Measurements from ENCODE around the gene SLC6A8.
"Not testable (repeated sequence)": the region's sequence is repeated elsewhere in the genome, so short reads cannot be mapped to it uniquely, and the experiment has no call there.

Gene SLC6A8

DNA sequence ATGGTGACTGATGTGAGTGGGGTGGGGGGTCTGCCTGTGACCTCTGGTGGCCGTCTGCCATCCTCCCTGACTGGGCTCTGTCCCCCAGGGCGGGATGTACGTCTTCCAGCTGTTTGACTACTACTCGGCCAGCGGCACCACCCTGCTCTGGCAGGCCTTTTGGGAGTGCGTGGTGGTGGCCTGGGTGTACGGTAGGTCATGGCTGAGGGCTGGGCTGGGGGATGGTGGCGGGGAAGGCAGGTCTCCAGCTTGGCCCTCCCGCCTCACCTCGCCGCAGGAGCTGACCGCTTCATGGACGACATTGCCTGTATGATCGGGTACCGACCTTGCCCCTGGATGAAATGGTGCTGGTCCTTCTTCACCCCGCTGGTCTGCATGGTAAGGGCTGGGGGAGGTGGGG is 6.5 kb downstream of the SLC6A8 start:
- DNase-seq, result not testable (repeated sequence)

DNA sequence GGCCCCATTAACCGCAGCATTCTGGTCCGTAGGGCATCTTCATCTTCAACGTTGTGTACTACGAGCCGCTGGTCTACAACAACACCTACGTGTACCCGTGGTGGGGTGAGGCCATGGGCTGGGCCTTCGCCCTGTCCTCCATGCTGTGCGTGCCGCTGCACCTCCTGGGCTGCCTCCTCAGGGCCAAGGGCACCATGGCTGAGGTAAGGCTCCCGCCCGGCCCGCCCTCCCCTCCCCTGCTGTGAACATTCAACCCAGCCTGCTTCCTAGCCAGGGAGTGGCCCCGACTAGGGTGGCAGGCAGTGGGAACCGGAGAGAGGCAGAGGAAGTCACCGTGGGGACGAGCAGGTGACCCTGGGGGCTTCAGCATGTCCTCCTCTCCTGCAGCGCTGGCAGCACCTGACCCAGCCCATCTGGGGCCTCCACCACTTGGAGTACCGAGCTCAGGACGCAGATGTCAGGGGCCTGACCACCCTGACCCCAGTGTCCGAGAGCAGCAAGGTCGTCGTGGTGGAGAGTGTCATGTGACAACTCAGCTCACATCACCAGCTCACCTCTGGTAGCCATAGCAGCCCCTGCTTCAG is 7.1 kb downstream of the SLC6A8 start:
- no peak for DNase-seq

DNA sequence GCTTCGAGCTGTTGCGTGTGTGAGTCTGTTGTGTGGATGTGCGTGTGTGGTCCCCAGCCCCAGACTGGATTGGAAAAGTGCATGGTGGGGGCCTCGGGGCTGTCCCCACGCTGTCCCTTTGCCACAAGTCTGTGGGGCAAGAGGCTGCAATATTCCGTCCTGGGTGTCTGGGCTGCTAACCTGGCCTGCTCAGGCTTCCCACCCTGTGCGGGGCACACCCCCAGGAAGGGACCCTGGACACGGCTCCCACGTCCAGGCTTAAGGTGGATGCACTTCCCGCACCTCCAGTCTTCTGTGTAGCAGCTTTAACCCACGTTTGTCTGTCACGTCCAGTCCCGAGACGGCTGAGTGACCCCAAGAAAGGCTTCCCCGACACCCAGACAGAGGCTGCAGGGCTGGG is 8.4 kb downstream of the SLC6A8 start:
- no peak for DNase-seq

DNA sequence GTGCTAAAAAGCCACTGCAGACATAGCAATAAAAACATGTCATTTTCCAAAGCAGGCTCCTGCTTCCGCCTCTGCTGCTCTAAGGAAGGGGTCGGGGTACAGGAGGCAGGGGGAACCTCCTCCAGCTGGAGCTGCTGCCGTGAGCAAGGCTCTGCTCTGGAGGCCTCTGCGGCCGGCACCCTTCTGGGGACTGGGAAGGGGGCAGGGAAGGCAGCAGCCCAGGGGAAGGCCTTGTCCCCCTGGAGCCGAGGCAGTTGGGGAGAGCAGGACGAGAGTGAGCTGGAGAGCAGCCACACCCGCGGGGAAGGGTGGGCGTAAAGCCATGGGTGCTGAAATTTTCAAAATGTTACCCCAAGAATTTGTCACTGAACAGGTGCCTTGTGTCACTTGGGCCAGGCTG is 8.8 kb downstream of the SLC6A8 start:
- not testable (repeated sequence) for DNase-seq

DNA sequence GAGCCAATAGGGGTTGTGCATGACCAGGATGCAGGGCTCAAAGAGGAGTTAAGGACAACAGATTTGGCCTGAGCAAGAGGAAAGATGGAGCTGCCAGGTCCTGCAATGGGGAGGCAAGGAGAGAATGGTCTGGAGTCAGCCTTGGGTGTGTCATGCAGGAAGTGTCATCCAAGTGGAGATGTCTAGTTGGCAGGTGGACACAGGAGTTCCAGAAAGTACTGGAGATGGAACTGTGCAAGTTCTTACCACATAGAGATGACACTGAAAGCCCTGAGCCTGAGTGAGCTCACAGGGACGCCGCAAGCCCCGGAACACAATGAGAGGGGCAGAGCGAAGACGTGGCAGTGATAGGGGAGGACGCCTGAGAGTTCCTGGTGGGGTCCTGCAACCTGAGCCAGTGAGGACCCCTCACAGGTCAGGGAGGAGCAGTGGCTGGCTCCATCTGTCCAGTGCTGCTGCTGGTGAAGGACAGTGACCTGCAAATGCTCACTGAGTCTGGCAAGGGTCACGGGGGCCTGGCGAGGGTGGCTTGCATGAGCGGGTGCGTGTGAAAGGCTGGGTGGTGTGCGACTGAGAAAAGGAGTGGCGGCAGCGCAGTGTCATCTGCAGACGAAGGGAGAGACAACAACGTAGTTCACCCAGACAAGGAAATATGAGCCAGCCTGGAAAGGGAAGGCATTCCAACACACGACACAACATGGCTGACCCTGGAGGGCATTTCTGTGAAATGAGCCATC is 9.4 kb downstream of the SLC6A8 start:
- not testable (repeated sequence) for DNase-seq

DNA sequence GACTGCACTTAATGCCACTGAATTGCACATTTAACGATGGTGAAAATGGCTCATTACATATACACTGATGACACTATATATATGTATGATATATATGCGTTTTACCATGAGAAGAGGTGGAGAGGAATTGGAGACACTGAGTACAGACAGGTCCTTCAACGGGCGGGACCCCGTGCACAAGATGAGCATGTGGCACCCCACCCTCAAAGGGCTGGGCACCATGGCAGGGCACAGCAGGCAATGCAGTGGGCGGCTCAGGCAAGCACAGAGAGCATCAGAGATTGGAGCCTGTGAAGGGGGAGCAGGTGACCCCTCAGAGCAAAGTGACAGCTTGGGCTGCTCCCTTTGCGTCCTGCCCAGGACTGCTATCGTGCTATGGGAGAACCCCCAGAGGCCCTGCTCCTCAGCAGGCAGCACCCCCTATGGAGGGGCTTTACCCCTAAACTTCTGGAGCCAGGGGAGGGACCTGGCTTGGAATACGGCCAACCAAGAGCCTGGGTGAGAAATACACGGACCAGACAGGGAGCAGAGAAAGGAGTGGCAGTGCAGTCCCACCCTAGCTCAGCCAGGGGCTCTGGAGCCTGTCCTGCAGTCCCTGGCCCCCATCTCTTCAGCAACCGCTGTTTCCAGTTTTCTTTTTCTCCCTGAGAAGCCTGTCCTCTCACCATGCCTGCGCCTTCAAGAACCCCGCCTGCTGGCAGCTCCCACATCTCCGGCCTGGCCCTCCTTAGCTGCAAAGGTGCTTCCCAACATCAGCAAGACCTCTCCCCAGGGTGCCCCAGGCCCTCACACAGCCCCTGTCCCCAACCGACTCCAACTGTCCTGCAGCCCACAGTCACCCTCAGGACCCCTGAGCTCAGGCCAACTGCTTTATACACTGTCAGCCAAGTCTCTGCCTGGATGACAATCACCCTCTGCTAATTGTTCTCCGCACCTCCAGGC is 10.5 kb downstream of the SLC6A8 start:
- no peak for DNase-seq

DNA sequence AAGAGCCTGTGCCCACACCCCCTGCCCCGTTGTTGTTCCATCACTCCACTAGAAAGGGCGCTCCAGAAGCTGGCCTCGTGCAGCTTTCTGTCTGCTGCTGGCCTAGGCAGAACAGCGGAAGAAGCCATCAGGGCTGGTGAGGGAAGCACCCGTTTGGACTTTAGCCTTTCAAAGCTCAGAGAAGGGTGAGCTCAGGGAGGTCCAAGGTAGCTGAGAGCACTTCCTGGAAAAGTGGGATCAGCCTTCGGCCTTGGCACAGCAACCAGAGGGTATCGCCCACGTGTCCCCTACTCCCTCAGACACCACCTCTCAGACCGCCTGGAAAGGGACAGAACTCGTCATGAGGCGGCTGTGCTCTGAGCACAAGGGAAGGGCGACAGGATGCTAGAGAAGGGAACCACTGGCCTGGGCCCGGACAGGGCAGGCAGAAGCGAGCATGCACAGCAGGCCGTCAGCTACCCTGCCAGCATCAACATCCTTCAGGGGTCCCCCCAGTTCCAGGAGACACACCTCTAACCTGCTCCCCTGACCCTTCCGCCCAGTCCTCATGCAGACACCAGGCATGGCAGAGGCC is 11.6 kb downstream of the SLC6A8 start:
- not testable (repeated sequence) for DNase-seq

DNA sequence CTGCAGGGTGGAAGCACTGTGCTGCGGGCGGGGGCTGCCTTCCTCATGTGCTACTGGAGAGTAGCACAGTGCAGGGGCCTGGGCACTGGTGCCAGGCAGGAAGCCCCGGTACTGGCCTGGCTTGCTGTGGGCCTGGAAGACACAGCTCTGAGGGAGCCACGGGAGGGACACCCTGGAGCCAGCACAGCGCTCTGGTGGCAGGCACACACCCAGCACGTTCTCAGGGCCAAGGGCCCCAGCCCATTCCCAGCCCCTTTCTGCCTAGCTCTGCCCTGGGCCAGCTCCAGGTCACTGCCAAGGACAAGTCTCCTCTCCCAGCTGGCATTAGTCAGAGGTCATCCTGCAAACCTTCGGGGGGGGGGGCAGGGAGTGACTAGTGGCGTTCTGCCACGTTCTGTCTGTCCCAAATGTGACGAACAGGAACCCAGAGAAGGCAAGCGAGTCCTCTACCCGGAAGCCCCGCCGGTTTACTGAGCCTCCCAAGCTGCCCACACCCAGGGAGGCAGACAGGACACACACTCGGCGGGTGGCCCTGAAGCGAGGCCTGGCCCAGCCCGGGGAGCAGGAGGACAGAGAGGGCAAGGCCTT is 12.2 kb downstream of the SLC6A8 start:
- DNase-seq, result not testable (repeated sequence)

DNA sequence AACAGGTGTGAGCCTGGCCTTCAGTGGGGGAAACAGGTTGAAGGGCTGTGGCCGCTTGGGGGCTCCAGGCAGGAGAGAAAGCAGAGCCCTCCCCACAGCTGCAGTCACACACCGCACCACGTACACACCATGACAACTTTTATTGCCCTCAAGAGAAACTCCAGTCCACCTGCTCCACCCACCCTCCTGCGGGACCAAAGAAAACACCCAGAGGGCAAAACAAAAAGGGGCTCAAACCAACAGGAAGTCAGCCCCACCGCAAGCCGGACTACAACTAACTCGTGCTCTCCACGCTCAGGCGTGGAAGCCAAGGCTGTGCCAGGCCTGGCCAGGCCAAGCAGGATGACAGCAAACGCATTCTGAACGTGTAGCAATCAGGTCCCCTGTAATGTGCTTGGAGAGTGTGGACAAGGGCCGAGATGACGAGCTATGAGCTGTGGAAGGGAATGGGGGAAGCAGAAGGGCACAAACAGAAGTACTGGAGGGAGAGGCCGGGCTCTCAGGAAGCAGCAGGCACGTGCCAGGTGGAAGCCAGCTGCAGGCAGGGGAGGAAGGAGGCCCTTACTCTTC is 12.7 kb downstream of the SLC6A8 start:
- DNase-seq, result no peak

DNA sequence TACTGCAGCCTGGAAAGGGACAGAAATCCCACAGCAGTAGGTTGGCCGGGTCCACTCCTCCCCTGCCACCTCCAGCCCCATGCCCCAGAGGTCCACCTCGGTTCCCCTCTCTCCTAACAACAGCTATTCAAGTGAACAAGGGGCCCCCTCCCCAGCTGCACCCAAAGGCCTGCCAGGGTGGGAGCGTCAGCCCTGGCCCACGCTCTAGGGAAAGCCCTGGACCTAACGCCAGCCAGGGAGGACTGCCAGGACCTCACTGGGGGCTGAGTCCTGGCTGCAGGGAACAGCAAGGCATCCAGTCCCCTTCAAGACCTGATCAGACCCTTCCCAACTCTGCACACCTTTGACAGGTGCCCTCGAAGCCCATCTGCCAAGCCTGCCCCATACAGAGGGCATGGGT is 13.2 kb downstream of the SLC6A8 start:
- no peak for DNase-seq

DNA sequence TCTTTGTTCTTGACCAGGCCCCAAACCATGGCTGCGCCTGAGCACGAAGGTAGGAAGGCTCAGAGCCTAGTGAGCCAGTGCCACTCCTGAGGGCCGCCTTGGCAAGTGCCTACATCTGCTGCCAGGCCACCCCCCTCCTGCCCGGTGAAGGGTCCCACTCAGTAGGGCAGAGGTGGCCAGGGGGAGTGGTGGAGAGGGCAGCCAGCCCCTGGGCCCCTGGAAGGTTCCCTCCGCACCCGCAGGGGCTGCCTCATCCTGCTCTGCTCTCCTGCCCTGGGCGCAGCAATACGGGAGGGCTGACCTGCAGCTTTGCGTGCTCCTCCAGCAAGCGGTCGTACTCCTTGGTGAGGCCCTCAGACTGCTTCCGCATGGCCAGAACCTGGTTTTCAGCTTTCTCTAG is 14.0 kb downstream of the SLC6A8 start:
- no peak for DNase-seq

DNA sequence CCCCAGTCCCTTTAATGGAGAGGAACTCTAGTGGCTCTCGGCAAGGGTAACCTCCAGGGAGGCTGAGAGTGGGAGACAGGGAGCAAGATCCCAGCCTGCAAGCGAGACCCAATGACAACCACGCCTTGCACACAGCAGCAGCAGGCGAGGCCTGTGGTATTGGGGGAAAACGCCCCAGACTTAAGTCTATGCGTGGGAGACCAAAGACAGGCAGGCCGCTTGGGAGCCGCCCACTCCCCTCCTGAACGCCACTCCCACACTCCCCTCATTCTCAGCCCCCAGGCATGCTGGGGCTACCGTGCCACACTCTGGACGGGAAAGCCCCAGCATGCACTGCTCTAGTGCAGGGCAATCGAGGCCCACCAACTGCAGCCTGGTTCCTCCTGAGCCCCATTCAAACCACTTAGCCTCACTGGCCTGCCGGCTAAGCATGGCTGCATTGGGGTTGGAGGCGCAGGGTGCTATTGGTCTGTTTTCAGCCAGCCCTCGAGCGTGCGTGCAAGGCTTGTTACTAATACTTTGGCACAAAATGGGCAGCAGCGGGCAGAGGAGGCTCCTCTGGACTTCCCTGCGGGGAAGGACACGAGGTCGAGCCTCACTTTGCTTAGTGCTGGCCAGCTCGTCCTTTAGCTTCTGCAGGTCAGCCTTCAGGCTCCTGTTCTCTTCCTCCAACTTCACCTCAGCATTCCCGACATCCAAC is 14.8 kb downstream of the SLC6A8 start:
- DNase-seq, result no peak

DNA sequence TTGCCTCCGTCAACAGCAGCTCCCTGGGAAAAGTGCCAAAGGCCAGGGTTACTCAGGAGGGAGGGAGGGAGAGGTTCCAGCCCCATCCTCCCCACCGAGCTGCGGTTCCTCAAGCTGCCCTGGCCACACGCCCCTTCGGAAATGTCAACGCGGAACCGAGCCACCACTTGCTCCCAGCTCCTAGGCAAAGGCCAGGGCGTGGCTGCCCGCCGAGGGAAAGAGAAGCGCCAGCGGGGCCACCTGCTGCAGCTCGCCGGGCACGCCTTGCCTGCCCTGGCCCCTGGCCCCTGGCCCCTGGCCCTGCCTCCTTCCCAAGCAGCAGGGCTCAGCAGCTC is 15.3 kb downstream of the SLC6A8 start:
- no peak for DNase-seq

DNA sequence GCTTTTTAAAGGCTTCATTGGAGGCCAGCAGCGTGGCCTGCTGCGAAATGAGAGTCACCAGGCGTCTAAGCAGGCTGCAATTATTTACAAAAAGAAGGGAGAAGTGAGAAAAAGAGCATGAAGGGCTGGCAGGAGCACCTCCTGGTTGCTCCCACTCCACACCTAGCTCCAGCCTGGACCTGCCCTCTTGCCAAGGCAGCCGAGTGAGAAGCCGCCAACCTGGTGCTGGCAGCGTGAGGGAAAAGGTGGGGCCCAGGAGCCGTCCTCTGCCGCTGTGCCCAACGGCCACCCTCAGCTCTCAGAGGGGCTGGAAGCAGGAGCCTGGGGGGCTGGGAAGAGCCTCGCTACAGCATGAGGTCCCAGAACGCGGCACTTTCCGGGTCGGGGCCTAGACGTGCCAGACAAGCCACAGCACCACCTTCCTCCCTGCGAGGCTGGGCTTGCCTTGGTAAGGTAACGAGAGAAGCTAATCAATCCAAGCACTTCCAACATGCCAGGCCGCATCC is 16.3 kb downstream of the SLC6A8 start:
- no peak for DNase-seq

DNA sequence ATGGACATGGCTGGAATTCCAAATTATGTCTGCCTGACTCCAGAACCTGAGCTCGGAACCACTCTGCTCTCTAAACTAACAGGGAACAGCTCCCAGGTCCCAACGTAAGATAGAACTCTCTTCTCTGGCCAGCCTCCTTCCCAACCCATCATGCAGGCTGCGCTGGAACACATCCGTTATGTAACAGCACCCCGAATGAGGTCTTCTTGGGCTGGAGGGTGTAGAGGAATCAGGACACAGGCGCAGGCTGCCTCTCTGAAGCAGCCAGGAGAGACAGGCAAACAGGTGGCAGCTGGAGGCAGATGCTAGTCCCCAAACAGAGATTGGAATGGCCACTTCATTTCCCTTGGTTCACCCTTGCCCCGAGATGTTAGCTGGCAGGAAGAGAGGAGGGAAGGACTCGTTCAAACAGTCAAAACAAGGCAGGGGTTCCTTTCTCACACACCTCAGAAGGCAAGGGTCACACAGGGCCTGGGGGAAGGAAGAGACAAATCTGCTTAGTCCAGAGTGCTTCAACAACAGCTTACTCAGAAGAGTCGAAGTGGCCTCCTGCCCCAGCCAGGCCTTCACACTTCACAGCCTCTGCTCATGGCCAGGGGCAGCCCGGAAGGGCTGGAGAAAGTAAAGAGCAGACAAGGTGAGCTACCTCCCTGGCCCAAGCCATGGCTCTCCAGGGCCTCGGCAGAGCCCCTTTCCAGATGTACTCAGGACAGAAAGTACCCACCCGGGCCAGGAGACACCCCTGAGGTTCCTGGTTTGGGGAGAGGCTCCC is 17.1 kb downstream of the SLC6A8 start:
- not testable (repeated sequence) for DNase-seq

DNA sequence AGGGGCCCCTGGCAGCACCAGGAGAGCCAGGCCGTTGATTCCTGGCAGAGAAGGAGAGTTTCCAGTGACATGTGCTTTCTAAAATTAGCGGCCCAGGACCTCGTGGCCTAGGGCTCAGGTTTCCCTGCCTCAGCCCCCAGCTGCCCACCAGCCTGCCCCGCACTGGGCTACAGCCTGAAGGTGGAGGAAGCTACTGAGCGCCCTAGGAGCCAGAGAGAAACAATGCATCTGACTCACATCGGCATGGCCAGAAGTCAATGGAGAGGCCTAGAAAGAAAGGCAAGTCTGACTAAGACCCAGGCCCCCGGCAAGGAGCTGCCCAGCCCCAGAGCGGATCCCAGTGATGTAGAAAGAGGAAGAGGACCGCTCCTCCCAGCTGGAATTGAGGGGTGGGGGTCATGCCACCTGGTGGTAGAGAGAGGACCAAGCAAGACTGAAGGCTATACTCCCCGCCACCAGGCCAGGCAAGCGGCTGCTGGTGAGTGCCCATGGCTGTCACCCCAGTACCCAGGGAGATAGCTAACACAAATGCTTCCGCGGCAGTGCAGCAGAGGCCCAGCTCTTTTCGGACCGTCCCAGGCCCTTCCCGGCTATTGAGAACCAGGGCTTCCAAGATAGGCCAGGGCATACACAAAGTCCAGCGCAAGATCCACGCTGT is 17.8 kb downstream of the SLC6A8 start:
- not testable (repeated sequence) for DNase-seq

DNA sequence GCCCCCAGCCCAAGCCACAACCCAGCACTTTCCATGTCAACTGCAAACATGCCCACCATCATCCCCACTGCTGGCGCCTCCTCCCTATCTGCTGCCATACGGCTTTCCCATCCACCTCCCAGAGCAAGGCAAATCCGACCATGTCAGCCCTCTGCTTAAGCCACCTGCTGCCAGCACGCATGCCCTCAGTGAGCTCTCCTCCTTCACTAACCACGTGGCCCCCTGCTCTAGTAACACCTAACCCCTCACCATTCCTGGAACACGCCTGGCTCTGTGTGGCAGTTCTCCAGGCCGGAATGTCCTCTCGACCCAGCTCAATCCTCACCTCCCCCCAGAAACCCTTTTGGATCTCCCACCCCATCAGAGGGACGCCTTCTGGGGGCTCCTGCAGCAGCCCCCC is 19.1 kb downstream of the SLC6A8 start:
- no peak for DNase-seq

DNA sequence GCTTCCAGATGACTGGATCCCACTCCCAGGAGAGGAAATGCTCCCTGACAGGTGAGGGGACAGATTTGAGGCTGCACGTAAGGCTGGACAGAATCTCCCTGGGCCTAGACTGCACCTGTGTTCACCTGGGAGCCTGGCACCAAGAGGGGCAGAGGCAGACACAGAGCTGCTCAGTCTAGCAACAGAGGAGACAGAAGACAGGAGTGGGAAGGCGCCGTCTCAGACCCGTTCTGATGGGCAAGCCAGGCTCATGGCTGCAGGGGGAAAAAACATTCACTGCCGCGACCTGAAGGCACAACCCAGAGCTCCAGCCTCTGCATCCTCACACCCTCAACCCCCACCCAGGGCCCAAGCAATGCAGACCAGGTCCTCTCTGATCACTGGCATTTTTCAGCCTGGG is 19.7 kb downstream of the SLC6A8 start:
- DNase-seq, result no peak

DNA sequence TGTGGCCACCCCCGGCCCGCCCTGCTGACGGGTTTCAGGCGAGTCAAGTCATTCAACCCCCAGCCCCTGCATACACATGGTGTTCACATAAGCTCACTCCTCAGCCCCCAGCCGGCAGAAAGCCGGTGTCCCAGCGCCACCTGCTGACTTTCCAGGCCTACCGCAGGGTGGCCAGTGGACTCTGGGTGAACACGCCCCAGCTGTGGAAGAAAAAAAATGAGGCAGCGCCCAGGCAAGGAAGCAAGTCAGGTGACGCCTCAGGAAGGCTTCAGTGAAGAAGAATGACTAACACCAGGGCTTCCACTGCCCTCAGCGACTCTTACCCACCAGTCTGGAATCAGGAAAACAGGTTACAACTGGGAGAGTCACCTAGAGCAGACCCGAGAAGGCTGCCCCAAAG is 20.7 kb downstream of the SLC6A8 start:
- peak in 1 of 2 experiments; percentile 4 for DNase-seq
